ENCODE data around the gene TCF4. TPM values are rescaled to one million over a fixed set of nuclear protein-coding genes. Genes with fewer than 3 reads are reported as not detected.
A peak's percentile ranks its signal among the peaks of the same experiment; 100 is the strongest.

The TCF4 gene
- total RNA-seq, 4 donors from 2014 or later, result 30.3 to 51.1 (median 40.1) TPM

DNA sequence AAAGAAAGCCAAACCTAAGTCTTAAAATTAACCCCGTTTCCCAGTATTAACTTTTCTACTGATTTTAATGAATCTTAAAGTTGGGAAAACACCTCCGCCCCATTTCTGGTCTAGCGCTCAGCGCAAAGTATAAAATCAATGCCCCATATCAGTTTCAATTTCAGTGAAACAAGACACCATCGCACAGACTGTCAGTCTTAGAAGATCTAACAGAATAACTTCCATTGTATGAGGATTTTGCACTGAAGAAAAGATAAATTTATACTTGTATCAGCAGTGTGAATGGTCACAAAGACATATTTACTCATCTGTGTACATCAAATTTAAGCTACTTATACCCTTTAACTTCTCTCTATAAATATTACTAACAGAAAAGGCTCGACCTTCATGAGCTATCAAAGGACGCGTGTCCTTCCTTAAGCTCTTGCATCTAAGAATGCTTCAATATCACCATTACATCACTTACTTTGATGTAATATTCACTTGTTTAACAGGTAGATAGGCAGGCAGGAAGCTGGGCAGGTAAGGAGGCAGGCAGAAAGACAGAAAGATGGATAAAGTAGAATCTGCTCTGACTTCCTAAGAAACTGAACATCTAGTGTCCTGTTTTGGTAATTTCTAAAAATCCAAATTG, 183.0 kb downstream of the TCF4 start:
- Histone ChIP-seq H3K4me1 (peaks cover 0 to 18% (median 3%) of the 10 kb centered on the region in 4 donors), H3K4me3 (no peak overlapping the region), H3K27me3 (no peaks in the 10 kb centered on the region), H3K36me3 (no peaks in the 10 kb centered on the region), H3K9me3 (no peaks in the 10 kb centered on the region), H3K27ac (peak overlapping the region; percentile 57 to 83 (median 78))
- WGBS, 2 donors (ENCODE audit: low coverage in 1 of 2), result 87 to 89% methylated on average over 8 of the region's 8 CpGs
- TF ChIP-seq POLR2A (IDR thresholded peaks at IDR 0.05) (no peak), EP300 (IDR thresholded peaks at IDR 0.05; ENCODE audit: low read depth) (no peak), POLR2AphosphoS5 (IDR thresholded peaks at IDR 0.05) (no peak)
- TF ChIP-seq, protein P1, sequence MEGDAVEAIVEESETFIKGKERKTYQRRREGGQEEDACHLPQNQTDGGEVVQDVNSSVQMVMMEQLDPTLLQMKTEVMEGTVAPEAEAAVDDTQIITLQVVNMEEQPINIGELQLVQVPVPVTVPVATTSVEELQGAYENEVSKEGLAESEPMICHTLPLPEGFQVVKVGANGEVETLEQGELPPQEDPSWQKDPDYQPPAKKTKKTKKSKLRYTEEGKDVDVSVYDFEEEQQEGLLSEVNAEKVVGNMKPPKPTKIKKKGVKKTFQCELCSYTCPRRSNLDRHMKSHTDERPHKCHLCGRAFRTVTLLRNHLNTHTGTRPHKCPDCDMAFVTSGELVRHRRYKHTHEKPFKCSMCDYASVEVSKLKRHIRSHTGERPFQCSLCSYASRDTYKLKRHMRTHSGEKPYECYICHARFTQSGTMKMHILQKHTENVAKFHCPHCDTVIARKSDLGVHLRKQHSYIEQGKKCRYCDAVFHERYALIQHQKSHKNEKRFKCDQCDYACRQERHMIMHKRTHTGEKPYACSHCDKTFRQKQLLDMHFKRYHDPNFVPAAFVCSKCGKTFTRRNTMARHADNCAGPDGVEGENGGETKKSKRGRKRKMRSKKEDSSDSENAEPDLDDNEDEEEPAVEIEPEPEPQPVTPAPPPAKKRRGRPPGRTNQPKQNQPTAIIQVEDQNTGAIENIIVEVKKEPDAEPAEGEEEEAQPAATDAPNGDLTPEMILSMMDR (IDR thresholded peaks at IDR 0.05), result no peak
- intact Hi-C loops (cut with DNase I; ENCODE audit: low total_unique reads), result loop anchor here (10.0 kb wide), 1 partner anchor 80 kb away; no protein-coding TSS in a partner anchor
- no peak for DNase-seq
- in situ Hi-C loops (cut with MboI; ENCODE audit: low pct_ligation_motif_present in 1 of 4, low pct_unique_long_range_greater_than_20kb in 1 of 4, low sequenced_read_pairs in 3 of 4), result loop anchor here (25.0 kb wide), 4 partner anchors 168 to 1157 kb away; partner anchors contain the start of gene TCF4 (in 1 of the 4)

GRCh38 chr18:55404136-55404830, 183.7 kb downstream of the TCF4 start:
- in situ Hi-C loops (cut with MboI; ENCODE audit: low pct_ligation_motif_present in 1 of 4, low pct_unique_long_range_greater_than_20kb in 1 of 4, low sequenced_read_pairs in 3 of 4), result loop anchor here (25.0 kb wide), 4 partner anchors 167 to 1158 kb away; partner anchors contain the start of gene TCF4 (in 1 of the 4)
- 86 to 88% methylated on average over 5 of the region's 5 CpGs for WGBS, 2 donors (ENCODE audit: low coverage in 1 of 2)

GRCh38 chr18:55403421-55403949, 184.5 kb downstream of the TCF4 start:
- Histone ChIP-seq H3K4me3 (peak overlapping the region in 1 of 4 donors; percentile 34), H3K27me3 (no peaks in the 10 kb centered on the region), H3K9me3 (no peaks in the 10 kb centered on the region), H3K4me1 (peaks cover 0 to 23% (median 3%) of the 10 kb centered on the region in 4 donors), H3K36me3 (no peaks in the 10 kb centered on the region), H3K27ac (peak overlapping the region; percentile 77 to 83 (median 78))
- DNase-seq, result no peak
- WGBS, 2 donors (ENCODE audit: low coverage in 1 of 2), result 54 to 56% methylated on average over 5 of the region's 5 CpGs
- intact Hi-C loops (cut with DNase I; ENCODE audit: low total_unique reads) (loop anchor here (10.0 kb wide), 1 partner anchor 79 kb away; no protein-coding TSS in a partner anchor), in situ Hi-C loops (cut with MboI; ENCODE audit: low pct_ligation_motif_present in 1 of 4, low pct_unique_long_range_greater_than_20kb in 1 of 4, low sequenced_read_pairs in 3 of 4) (loop anchor here (25.0 kb wide), 4 partner anchors 166 to 1159 kb away; partner anchors contain the start of gene TCF4 (in 1 of the 4))
- TF ChIP-seq POLR2AphosphoS5 (IDR thresholded peaks at IDR 0.05) (no peak), EP300 (IDR thresholded peaks at IDR 0.05; ENCODE audit: low read depth) (no peak), POLR2A (IDR thresholded peaks at IDR 0.05) (no peak)
- TF ChIP-seq, protein P1 (IDR thresholded peaks at IDR 0.05), result no peak

More at GRCh38 chr18:55404136-55404830, 183.7 kb downstream of the TCF4 start:
- Histone ChIP-seq H3K36me3 (no peaks in the 10 kb centered on the region), H3K4me3 (no peak overlapping the region), H3K27me3 (no peaks in the 10 kb centered on the region), H3K27ac (peak overlapping the region; percentile 77 to 83 (median 78)), H3K9me3 (no peaks in the 10 kb centered on the region), H3K4me1 (peaks cover 0 to 21% (median 3%) of the 10 kb centered on the region in 4 donors)
- no peak for DNase-seq
- intact Hi-C loops (cut with DNase I; ENCODE audit: low total_unique reads), result loop anchor here (10.0 kb wide), 1 partner anchor 79 kb away; no protein-coding TSS in a partner anchor
- TF ChIP-seq, protein P1 (IDR thresholded peaks at IDR 0.05), result no peak
- TF ChIP-seq POLR2A (IDR thresholded peaks at IDR 0.05) (no peak), POLR2AphosphoS5 (IDR thresholded peaks at IDR 0.05) (no peak), EP300 (IDR thresholded peaks at IDR 0.05; ENCODE audit: low read depth) (no peak)
